Stimulated activated naive B cell treated with anti-CD40 and anti-IgM and Interleukin-4, amounts not matched to agents 10 μg/mL and 1 μg/mL and 100 μg/mL, for 72 hours (primary cell): ENCODE measurements around the gene CCNB1.
"Not testable (repeated sequence)": the region's sequence is repeated elsewhere in the genome, so short reads cannot be mapped to it uniquely, and the experiment has no call there.

Source experiments
- ATAC-seq, 2 donors: fragments of 150-1000 bp; cut with Tn5 transposase; replicated peaks; 2 replicates each; pipeline ENCODE4 v1.10.0; 2021; ENCODE audit warnings: moderate library complexity in 1 of 2
- DNase-seq: peaks from one replicate; pipeline ENCODE4 v3.0.0; 2021
- H3K27ac Mint-ChIP-seq: one replicate; pipeline ENCODE4 v1.8.0; 2022; ENCODE audit warnings: mild to moderate bottlenecking, mixed read lengths
- H3K27me3 Mint-ChIP-seq, 2 donors: one replicate each; pipeline ENCODE4 v1.8.0; 2022; ENCODE audit warnings: mixed read lengths in 2 of 2
- H3K36me3 Mint-ChIP-seq, 2 donors: one replicate each; pipeline ENCODE4 v1.8.0; 2022; ENCODE audit warnings: mixed read lengths in 2 of 2, mild to moderate bottlenecking in 1 of 2
- H3K4me1 Mint-ChIP-seq, 2 donors: one replicate each; pipeline ENCODE4 v1.8.0; 2022; ENCODE audit warnings: mixed read lengths in 2 of 2, mild to moderate bottlenecking in 1 of 2
- H3K4me3 Mint-ChIP-seq, 2 donors: one replicate each; pipeline ENCODE4 v1.8.0; 2022; ENCODE audit warnings: mild to moderate bottlenecking in 2 of 2, mixed read lengths in 2 of 2, moderate library complexity in 1 of 2
- H3K9me3 Mint-ChIP-seq, 2 donors: one replicate each; pipeline ENCODE4 v1.8.0; 2022; ENCODE audit warnings: mixed read lengths in 2 of 2, mild to moderate bottlenecking in 1 of 2

Gene CCNB1

DNA sequence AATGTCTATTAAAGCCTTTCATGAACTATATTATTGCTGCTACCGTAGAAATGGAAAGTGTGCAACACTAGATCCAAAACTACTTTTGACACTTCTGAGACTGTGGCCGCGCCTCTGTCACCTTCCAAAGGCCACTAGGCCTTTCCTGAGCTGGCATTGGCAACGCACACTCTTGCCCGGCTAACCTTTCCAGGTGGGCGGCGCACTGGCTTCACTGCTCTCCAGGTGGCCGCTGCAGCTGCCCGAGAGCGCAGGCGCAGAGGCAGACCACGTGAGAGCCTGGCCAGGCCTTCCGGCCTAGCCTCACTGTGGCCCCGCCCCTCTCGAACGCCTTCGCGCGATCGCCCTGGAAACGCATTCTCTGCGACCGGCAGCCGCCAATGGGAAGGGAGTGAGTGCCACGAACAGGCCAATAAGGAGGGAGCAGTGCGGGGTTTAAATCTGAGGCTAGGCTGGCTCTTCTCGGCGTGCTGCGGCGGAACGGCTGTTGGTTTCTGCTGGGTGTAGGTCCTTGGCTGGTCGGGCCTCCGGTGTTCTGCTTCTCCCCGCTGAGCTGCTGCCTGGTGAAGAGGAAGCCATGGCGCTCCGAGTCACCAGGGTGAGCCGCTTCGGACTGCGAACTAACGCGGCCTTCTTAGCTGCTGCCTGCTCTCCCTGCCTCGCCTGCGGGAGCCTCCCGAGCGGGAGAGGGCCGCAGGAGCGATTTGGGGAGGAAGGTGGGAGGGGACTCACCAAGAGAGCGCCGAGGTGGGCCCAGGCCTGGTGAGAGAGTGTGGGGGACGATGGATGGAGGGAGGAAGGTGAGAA is at the start of gene CCNB1:
Gene CCNB1 (plus strand): TSS at position 465 of the 807 bp plus-strand sequence. CDS start 113 bp downstream, at position 578.
- DNase-seq, result peak; percentile 99
- H3K27ac Mint-ChIP-seq, result peak within 1 kb of the TSS; percentile 92
- H3K4me3 Mint-ChIP-seq, result peak within 1 kb of the TSS; percentile 92 to 97
- ATAC-seq, result peak; percentile 98 to 100
- H3K27me3 Mint-ChIP-seq, result no peaks in the 10 kb centered on the region
- peaks cover 8 to 23% of the 10 kb centered on the region in 2 donors for H3K4me1 Mint-ChIP-seq
- H3K9me3 Mint-ChIP-seq, result peaks cover 3 to 4% of the 10 kb centered on the region in 2 donors
- peaks cover 8 to 10% of the 10 kb centered on the region in 2 donors for H3K36me3 Mint-ChIP-seq

- no peaks in the 10 kb centered on the region for H3K27me3 Mint-ChIP-seq
- H3K4me3 Mint-ChIP-seq, result no peak overlapping the region
Measured at GRCh38 chr5:69129413-69129812, 37.5 kb upstream of the CCNB1 start.

GRCh38 chr5:69130241-69130640 is 36.7 kb upstream of the CCNB1 start:
- no peak for ATAC-seq
- Mint-ChIP-seq H3K4me3 (no peak overlapping the region), H3K27ac (no peak overlapping the region), H3K36me3 (peaks cover 25 to 46% of the 10 kb centered on the region in 2 donors), H3K4me1 (peaks cover 0 to 1% of the 10 kb centered on the region in 2 donors), H3K9me3 (peaks cover 0 to 4% of the 10 kb centered on the region in 2 donors), H3K27me3 (no peaks in the 10 kb centered on the region)
- no peak for DNase-seq

More at GRCh38 chr5:69129413-69129812, 37.5 kb upstream of the CCNB1 start:
- H3K9me3 Mint-ChIP-seq, result peaks cover 0 to 4% of the 10 kb centered on the region in 2 donors
- DNase-seq, result no peak
- no peak for ATAC-seq
- H3K4me1 Mint-ChIP-seq, result no peaks in the 10 kb centered on the region
- H3K27ac Mint-ChIP-seq, result no peak overlapping the region
- peaks cover 22 to 44% of the 10 kb centered on the region in 2 donors for H3K36me3 Mint-ChIP-seq

GRCh38 chr5:69131304-69131703 is 35.6 kb upstream of the CCNB1 start:
- H3K4me3 Mint-ChIP-seq, result no peak overlapping the region
- H3K4me1 Mint-ChIP-seq, result peaks cover 9 to 10% of the 10 kb centered on the region in 2 donors
- ATAC-seq (no peak), DNase-seq (no peak)
- H3K27me3 Mint-ChIP-seq, result no peaks in the 10 kb centered on the region
- H3K36me3 Mint-ChIP-seq, result peaks cover 25 to 49% of the 10 kb centered on the region in 2 donors
- H3K27ac Mint-ChIP-seq, result no peak overlapping the region
- peaks cover 0 to 4% of the 10 kb centered on the region in 2 donors for H3K9me3 Mint-ChIP-seq

- Mint-ChIP-seq H3K27ac (peak overlapping the region; percentile 67), H3K36me3 (peaks cover 14 to 38% of the 10 kb centered on the region in 2 donors), H3K9me3 (peaks cover 0 to 4% of the 10 kb centered on the region in 2 donors), H3K27me3 (no peaks in the 10 kb centered on the region), H3K4me1 (peaks cover 10 to 12% of the 10 kb centered on the region in 2 donors), H3K4me3 (no peak overlapping the region)
- DNase-seq (no peak), ATAC-seq (no peak)
Measured at GRCh38 chr5:69134126-69134525, 32.8 kb upstream of the CCNB1 start.

GRCh38 chr5:69136293-69136692 is 30.7 kb upstream of the CCNB1 start:
- Mint-ChIP-seq H3K27ac (peak overlapping the region; percentile 83), H3K9me3 (peaks cover 4 to 7% of the 10 kb centered on the region in 2 donors), H3K4me1 (peaks cover 10 to 12% of the 10 kb centered on the region in 2 donors), H3K4me3 (no peak overlapping the region), H3K36me3 (peaks cover 10 to 29% of the 10 kb centered on the region in 2 donors), H3K27me3 (no peaks in the 10 kb centered on the region)
- DNase-seq, result peak; percentile 10
- peak; percentile 95 to 97 for ATAC-seq

GRCh38 chr5:69137208-69137607 is 29.7 kb upstream of the CCNB1 start:
- peaks cover 11 to 31% of the 10 kb centered on the region in 2 donors for H3K36me3 Mint-ChIP-seq

GRCh38 chr5:69137807-69138206 is 29.1 kb upstream of the CCNB1 start:
- H3K4me3 Mint-ChIP-seq, result no peak overlapping the region
- H3K36me3 Mint-ChIP-seq, result peaks cover 12 to 33% of the 10 kb centered on the region in 2 donors
- H3K9me3 Mint-ChIP-seq, result peaks cover 4 to 7% of the 10 kb centered on the region in 2 donors
- no peak overlapping the region for H3K27ac Mint-ChIP-seq
- no peaks in the 10 kb centered on the region for H3K27me3 Mint-ChIP-seq
- DNase-seq (no peak), ATAC-seq (no peak)
- peaks cover 10 to 12% of the 10 kb centered on the region in 2 donors for H3K4me1 Mint-ChIP-seq

More at GRCh38 chr5:69137208-69137607, 29.7 kb upstream of the CCNB1 start:
- not testable (repeated sequence) for ATAC-seq, H3K4me3 Mint-ChIP-seq, H3K9me3 Mint-ChIP-seq, H3K27me3 Mint-ChIP-seq, DNase-seq, H3K27ac Mint-ChIP-seq
- peaks cover 10 to 12% of the 10 kb centered on the region in 2 donors for H3K4me1 Mint-ChIP-seq

- H3K4me3 Mint-ChIP-seq, result no peak overlapping the region
- H3K27ac Mint-ChIP-seq, result no peak overlapping the region
- peaks cover 8 to 27% of the 10 kb centered on the region in 2 donors for H3K36me3 Mint-ChIP-seq
- no peak for ATAC-seq
- H3K9me3 Mint-ChIP-seq, result peaks cover under 1 to 7% of the 10 kb centered on the region in 2 donors
- H3K4me1 Mint-ChIP-seq, result peaks cover 10 to 12% of the 10 kb centered on the region in 2 donors
- DNase-seq, result no peak
- no peaks in the 10 kb centered on the region for H3K27me3 Mint-ChIP-seq
Measured at GRCh38 chr5:69138766-69139165, 28.2 kb upstream of the CCNB1 start.

GRCh38 chr5:69140239-69140638 is 26.7 kb upstream of the CCNB1 start:
- not testable (repeated sequence) for H3K27me3 Mint-ChIP-seq, DNase-seq, H3K9me3 Mint-ChIP-seq, H3K27ac Mint-ChIP-seq, H3K4me3 Mint-ChIP-seq, ATAC-seq
- Mint-ChIP-seq H3K4me1 (peaks cover 8 to 12% of the 10 kb centered on the region in 2 donors), H3K36me3 (peaks cover 3 to 18% of the 10 kb centered on the region in 2 donors)

- no peaks in the 10 kb centered on the region for H3K27me3 Mint-ChIP-seq
- no peak overlapping the region for H3K27ac Mint-ChIP-seq
- peaks cover 0 to 7% of the 10 kb centered on the region in 2 donors for H3K9me3 Mint-ChIP-seq
- H3K36me3 Mint-ChIP-seq, result peaks cover 3 to 15% of the 10 kb centered on the region in 2 donors
- ATAC-seq (no peak), DNase-seq (no peak)
- peaks cover 4 to 8% of the 10 kb centered on the region in 2 donors for H3K4me1 Mint-ChIP-seq
- H3K4me3 Mint-ChIP-seq, result no peak overlapping the region
Measured at GRCh38 chr5:69140827-69141226, 26.1 kb upstream of the CCNB1 start.

- not testable (repeated sequence) for H3K27ac Mint-ChIP-seq, H3K4me3 Mint-ChIP-seq
- H3K36me3 Mint-ChIP-seq, result peaks cover 0 to 14% of the 10 kb centered on the region in 2 donors
Measured at GRCh38 chr5:69148576-69148975, 18.4 kb upstream of the CCNB1 start.

DNA sequence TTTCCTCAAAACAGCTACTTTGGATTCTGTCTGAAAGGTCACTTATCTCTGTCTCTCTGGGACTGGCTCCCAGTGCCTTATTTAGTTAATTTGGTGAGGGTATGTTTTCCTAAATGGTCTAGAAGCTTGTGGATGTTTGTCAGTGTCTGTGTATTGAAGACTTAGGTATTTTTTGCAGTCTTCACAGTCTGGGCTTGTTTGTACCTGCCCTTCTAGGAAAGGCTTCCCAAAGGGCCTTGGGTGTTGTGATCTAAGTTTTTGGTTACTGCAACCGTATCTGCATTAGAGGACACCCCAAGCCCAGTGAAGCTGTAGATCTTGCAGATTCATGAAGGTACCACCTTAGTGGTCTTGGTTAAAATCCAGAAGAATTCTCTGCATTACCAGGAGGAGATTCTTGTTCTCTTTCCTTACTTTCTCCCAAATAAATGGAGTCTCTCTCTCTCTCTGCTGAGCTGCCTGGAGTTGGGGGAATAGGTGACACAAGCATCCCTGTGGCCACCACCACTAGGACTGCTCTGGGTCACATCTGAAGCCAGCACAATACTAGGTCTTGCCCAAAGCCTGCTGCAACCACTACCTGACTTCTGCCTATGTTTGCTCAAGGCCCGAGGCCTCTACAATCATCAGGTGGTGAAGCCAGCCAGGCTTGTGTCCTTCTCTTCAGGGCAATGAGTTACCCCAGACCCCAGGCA is 17.8 kb upstream of the CCNB1 start:
- DNase-seq (no peak), ATAC-seq (no peak)
- Mint-ChIP-seq H3K36me3 (peaks cover 1 to 10% of the 10 kb centered on the region in 2 donors), H3K4me1 (no peaks in the 10 kb centered on the region), H3K27ac (no peak overlapping the region), H3K9me3 (no peaks in the 10 kb centered on the region), H3K4me3 (no peak overlapping the region), H3K27me3 (no peaks in the 10 kb centered on the region)

More at GRCh38 chr5:69148576-69148975, 18.4 kb upstream of the CCNB1 start:
- not testable (repeated sequence) for H3K27me3 Mint-ChIP-seq, DNase-seq, H3K9me3 Mint-ChIP-seq, H3K4me1 Mint-ChIP-seq, ATAC-seq

DNA sequence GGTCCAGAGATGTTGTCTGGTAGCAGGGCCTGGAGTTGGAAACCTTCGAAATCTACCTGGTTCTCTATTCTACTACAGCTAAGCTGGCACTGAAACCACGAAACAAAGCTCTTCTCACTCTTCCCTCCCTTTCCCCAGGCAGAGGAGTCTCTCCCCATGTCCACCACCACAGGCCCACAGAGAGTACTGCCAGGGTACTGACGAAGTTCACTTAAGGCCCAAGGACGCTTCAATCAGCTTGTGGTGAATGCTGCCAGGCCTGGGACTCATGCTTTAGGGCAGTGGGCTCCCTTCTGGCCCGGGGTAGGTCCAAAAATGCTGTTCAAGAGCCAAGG is 17.3 kb upstream of the CCNB1 start:
- H3K4me1 Mint-ChIP-seq, result no peaks in the 10 kb centered on the region
- ATAC-seq (no peak), DNase-seq (no peak)
- no peaks in the 10 kb centered on the region for H3K27me3 Mint-ChIP-seq
- no peaks in the 10 kb centered on the region for H3K9me3 Mint-ChIP-seq
- H3K36me3 Mint-ChIP-seq, result peaks cover 1 to 10% of the 10 kb centered on the region in 2 donors
- no peak overlapping the region for H3K27ac Mint-ChIP-seq
- no peak overlapping the region for H3K4me3 Mint-ChIP-seq
